H1 (cell line): ENCODE data around the gene ZNF592. TPM values are rescaled to one million over a fixed set of nuclear protein-coding genes. Genes with fewer than 3 reads are reported as not detected.

Experiments
- CTCF ChIA-PET: fragments of 300-600 bp; sonication (Branson Sonifier 250); formaldehyde crosslinking; loops from one replicate; lab custom pipeline; 2021; ENCODE audit not compliant: partially characterized antibody; lab: Charles Lee
- POLR2A ChIA-PET: fragments of 300-600 bp; sonication (Branson Sonifier 250); formaldehyde crosslinking; loops from one replicate; lab custom pipeline; 2021; ENCODE audit warnings: inconsistent platforms; ENCODE audit not compliant: partially characterized antibody; lab: Charles Lee
- DNase-seq, 2 experiments: peaks; one replicate each; pipeline versions ENCODE4 v3.0.0 to v3.0.0-alpha.2; 2010 to 2022; ENCODE audit warnings: low spot score in 2 of 2, low read depth in 1 of 2, mixed read lengths in 1 of 2
- FAIRE-seq: peaks from 2 replicates; lab custom pipeline; 2011; peaks lifted over from hg19 to GRCh38; lab: Jason Lieb, UNC
- H2AFZ ChIP-seq: 2 replicates; pipeline ENCODE4 v1.8.1; 2012; ENCODE audit warnings: low read length, inconsistent platforms
- H2AK5ac ChIP-seq: 2 replicates; pipeline ENCODE4 v1.6.1; 2013; ENCODE audit warnings: low read depth, low read length
- H2BK120ac ChIP-seq: replicated peaks from 2 replicates; pipeline ENCODE3; 2013; ENCODE audit warnings: low read depth, low read length, inconsistent platforms
- H2BK12ac ChIP-seq: 2 replicates; pipeline ENCODE4 v1.6.1; 2013; ENCODE audit warnings: low read depth, low read length
- H2BK15ac ChIP-seq: 2 replicates; pipeline ENCODE4 v1.6.1; 2013; ENCODE audit warnings: low read length
- H2BK20ac ChIP-seq: 2 replicates; pipeline ENCODE4 v1.6.1; 2013; ENCODE audit warnings: low read length
- H2BK5ac ChIP-seq: 2 replicates; pipeline ENCODE4 v1.6.1; 2013; ENCODE audit warnings: low read depth, low read length
- H3K14ac ChIP-seq: 2 replicates; pipeline ENCODE4 v1.6.1; 2013; ENCODE audit warnings: inconsistent platforms; ENCODE audit not compliant: insufficient read length
- H3K18ac ChIP-seq: 2 replicates; pipeline ENCODE4 v1.6.1; 2013; ENCODE audit warnings: low read length; ENCODE audit errors: extremely low read depth
- H3K23ac ChIP-seq: 2 replicates; pipeline ENCODE4 v1.6.1; 2013; ENCODE audit warnings: inconsistent platforms; ENCODE audit not compliant: insufficient read length
- H3K23me2 ChIP-seq: 2 replicates; pipeline ENCODE4 v1.6.1; 2013; ENCODE audit warnings: low read depth, low read length
- H3K27ac ChIP-seq: 2 replicates; pipeline ENCODE4 v1.6.1; 2011; ENCODE audit warnings: low read depth, low read length, inconsistent platforms
- H3K27me3 ChIP-seq, 4 experiments: replicated peaks in 1 of 4; 1 replicate in 1 of 4; 2 replicates in 3 of 4; pipeline versions ENCODE4 v1.6.1 to v1.8.1; 2011 to 2013; ENCODE audit warnings: low read length in 3 of 4, mild to moderate bottlenecking in 3 of 4, inconsistent platforms in 2 of 4, mixed read lengths in 2 of 4, moderate library complexity in 1 of 4; ENCODE audit not compliant: control insufficient read depth in 3 of 4, insufficient read depth in 3 of 4; ENCODE audit errors: extremely low read depth in 1 of 4
- H3K36me3 ChIP-seq, 4 experiments: 2 replicates each; pipeline versions ENCODE4 v1.6.1 to v1.8.1; 2011 to 2013; ENCODE audit warnings: mild to moderate bottlenecking in 4 of 4, low read length in 3 of 4, moderate library complexity in 2 of 4, control low read depth in 1 of 4, inconsistent platforms in 1 of 4; ENCODE audit not compliant: insufficient read depth in 4 of 4, control insufficient read depth in 2 of 4
- H3K4ac ChIP-seq: replicated peaks from 2 replicates; pipeline ENCODE3; 2013; ENCODE audit warnings: low read length, low read depth, mixed read lengths, inconsistent platforms; ENCODE audit not compliant: insufficient read length
- H3K4me1 ChIP-seq, 4 experiments: replicated peaks in 1 of 4; 1 replicate in 1 of 4; 2 replicates in 3 of 4; pipeline versions ENCODE4 v1.6.1 to v1.8.1; 2011 to 2013; ENCODE audit warnings: low read length in 3 of 4, inconsistent platforms in 2 of 4, mixed read lengths in 1 of 4; ENCODE audit not compliant: insufficient read depth in 4 of 4, control insufficient read depth in 3 of 4
- H3K4me2 ChIP-seq, 2 experiments: 2 replicates each; pipeline versions ENCODE4 v1.6.1 to v1.8.1; 2011 to 2013; ENCODE audit warnings: low read depth in 2 of 2, low read length in 2 of 2, control low read depth in 1 of 2, inconsistent platforms in 1 of 2, mild to moderate bottlenecking in 1 of 2; ENCODE audit not compliant: insufficient read depth in 1 of 2
- H3K4me3 ChIP-seq, 4 experiments: fragments of 200-600, 300-600 bp in 1 of 4; sonication (generic), shearing (Covaris generic), sonication (Bioruptor Twin) in 1 of 4; 2 replicates each; pipeline versions ENCODE4 v1.5.1 to v1.8.1; 2011 to 2016; ENCODE audit warnings: low read length in 4 of 4, low read depth in 3 of 4, control low read depth in 2 of 4, inconsistent platforms in 2 of 4, mild to moderate bottlenecking in 2 of 4, mixed read lengths in 1 of 4, moderate library complexity in 1 of 4; ENCODE audit not compliant: insufficient read depth in 2 of 4; ENCODE audit errors: extremely low read depth in 1 of 4
- H3K56ac ChIP-seq: replicated peaks from 2 replicates; pipeline ENCODE3; 2013; ENCODE audit warnings: low read depth, mild to moderate bottlenecking, mixed read lengths, low read length, inconsistent platforms; ENCODE audit not compliant: insufficient read length
- H3K79me1 ChIP-seq: 2 replicates; pipeline ENCODE4 v1.6.1; 2013; ENCODE audit warnings: low read depth, low read length, control low read depth
- H3K79me2 ChIP-seq, 2 experiments: 2 replicates each; pipeline versions ENCODE4 v1.6.1 to v1.8.1; 2012 to 2013; ENCODE audit warnings: low read length in 2 of 2, mild to moderate bottlenecking in 2 of 2, inconsistent platforms in 1 of 2; ENCODE audit not compliant: insufficient read depth in 2 of 2, control insufficient read depth in 1 of 2
- H3K9ac ChIP-seq, 4 experiments: replicated peaks in 1 of 4; 1 replicate in 1 of 4; 2 replicates in 3 of 4; pipeline versions ENCODE4 v1.6.1 to v1.8.1; 2011 to 2013; ENCODE audit warnings: low read depth in 3 of 4, low read length in 3 of 4, control low read depth in 2 of 4, mild to moderate bottlenecking in 2 of 4, moderate library complexity in 2 of 4, inconsistent platforms in 1 of 4; ENCODE audit errors: extremely low read depth in 1 of 4
- H3K9me3 ChIP-seq, 2 experiments: 2 replicates each; pipeline versions ENCODE4 v1.6.1 to v1.8.1; 2012 to 2013; ENCODE audit warnings: mild to moderate bottlenecking in 2 of 2, moderate library complexity in 2 of 2, control low read depth in 1 of 2, inconsistent platforms in 1 of 2, low read depth in 1 of 2, low read length in 1 of 2, mixed read lengths in 1 of 2; ENCODE audit not compliant: insufficient read depth in 2 of 2
- H4K20me1 ChIP-seq, 2 experiments: replicated peaks in 1 of 2; 2 replicates each; pipeline versions ENCODE3 to v1.8.1; 2011 to 2013; ENCODE audit warnings: inconsistent platforms in 2 of 2, low read length in 2 of 2, mild to moderate bottlenecking in 1 of 2; ENCODE audit not compliant: insufficient read depth in 2 of 2, control insufficient read depth in 1 of 2
- H4K5ac ChIP-seq: 2 replicates; pipeline ENCODE4 v1.6.1; 2013; ENCODE audit warnings: low read length, low read depth, mixed read lengths, inconsistent platforms; ENCODE audit not compliant: insufficient read length
- H4K8ac ChIP-seq: 2 replicates; pipeline ENCODE4 v1.8.0; 2013; ENCODE audit warnings: mild to moderate bottlenecking, moderate library complexity, low read length, inconsistent platforms; ENCODE audit not compliant: insufficient read depth; ENCODE audit errors: extremely low read depth
- H4K91ac ChIP-seq: replicated peaks from 2 replicates; pipeline ENCODE3; 2013; ENCODE audit warnings: low read length, mixed read lengths, inconsistent platforms; ENCODE audit not compliant: insufficient read length
- BACH1 ChIP-seq: IDR thresholded peaks from 2 replicates; pipeline ENCODE4 v1.6.1; 2012; ENCODE audit warnings: low read length, improper control_type of control experiment
- CHD2 ChIP-seq: IDR thresholded peaks from 2 replicates; pipeline ENCODE4 v1.6.1; 2012; ENCODE audit warnings: low read length, improper control_type of control experiment
- GTF2F1 ChIP-seq: IDR thresholded peaks from 2 replicates; pipeline ENCODE4 v1.6.1; 2012; ENCODE audit warnings: low read depth, low read length, improper control_type of control experiment, borderline replicate concordance
- HDAC6 ChIP-seq: IDR thresholded peaks from one replicate; pipeline ENCODE4 v1.7.1; 2012; ENCODE audit warnings: low read depth, mild to moderate bottlenecking, inconsistent platforms, low read length, moderate library complexity
- KDM4A ChIP-seq: IDR thresholded peaks from one replicate; pipeline ENCODE4 v1.7.1; 2012; ENCODE audit warnings: low read depth, mild to moderate bottlenecking, moderate library complexity, low read length, inconsistent platforms; ENCODE audit not compliant: severe bottlenecking
- NANOG ChIP-seq: IDR thresholded peaks from 2 replicates; pipeline ENCODE4 v1.6.1; 2011; ENCODE audit warnings: low read length, low read depth, mild to moderate bottlenecking, inconsistent platforms; ENCODE audit not compliant: insufficient read depth, poor library complexity, severe bottlenecking
- POLR2A ChIP-seq, 2 experiments: IDR thresholded peaks; 1 replicate in 1 of 2; 2 replicates in 1 of 2; pipeline ENCODE4 v1.6.1; 2011; ENCODE audit warnings: low read depth in 2 of 2, low read length in 2 of 2, mild to moderate bottlenecking in 2 of 2; ENCODE audit errors: control extremely low read depth in 1 of 2
- RNF2 ChIP-seq: fragments of 200-900, 300-1000 bp; sonication (generic); IDR thresholded peaks from 2 replicates; pipeline ENCODE4 v1.7.1; 2016; ENCODE audit warnings: borderline replicate concordance, low read depth, mild to moderate bottlenecking, antibody characterized with exemption, low read length; ENCODE audit not compliant: poor library complexity, severe bottlenecking; ENCODE audit errors: missing control alignments
- SIN3A ChIP-seq, 2 experiments: IDR thresholded peaks in 1 of 2; conservative IDR thresholded peaks in 1 of 2; 2 replicates each; pipeline ENCODE4 v1.6.1; 2011 to 2012; ENCODE audit warnings: low read length in 2 of 2, improper control_type of control experiment in 1 of 2, low read depth in 1 of 2, mild to moderate bottlenecking in 1 of 2
- TEAD4 ChIP-seq: IDR thresholded peaks from 2 replicates; pipeline ENCODE4 v1.6.1; 2012; ENCODE audit warnings: low read depth, low read length, inconsistent platforms, mixed read lengths
- WGBS, 2 experiments: shearing (Covaris generic) in 1 of 2; methylation state at CpG; one replicate each; pipeline versions ENCODE4 v1.1.6 to v1.1.7; 2013 to 2015; ENCODE audit warnings: low lambda C conversion rate in 2 of 2, mixed read lengths in 2 of 2, inconsistent platforms in 1 of 2, low coverage in 1 of 2, missing lambda C conversion rate in 1 of 2; ENCODE audit not compliant: insufficient replicate concordance in 2 of 2, insufficient coverage in 1 of 2, insufficient read length in 1 of 2; ENCODE audit errors: extremely low coverage in 1 of 2, missing lambda C conversion rate in 1 of 2; 5-methylcytosine and 5-hydroxymethylcytosine counted together
- polyA plus RNA-seq, 7 experiments: library from polyadenylated mRNA; depleted of rRNA in 3 of 7; stranded (reverse) in 5 of 7; unstranded in 2 of 7; fragments of >200 nt in 5 of 7; fragments of 200-250 nt in 2 of 7; gene quantifications; 1 replicate in 5 of 7; 2 replicates in 1 of 7; 4 replicates in 1 of 7; pipeline versions ENCODE4 v1.2.1 to v1.2.3, GENCODE V29; 2011 to 2013; ENCODE audit warnings: missing spikeins in 2 of 7, mixed read lengths in 2 of 7
- total RNA-seq: library from RNA; stranded (reverse); fragmentation: NEBNext Ultra II Directional; extraction: Animal tissue kit (Norgen Biotek cat#: 25700); gene quantifications from 2 replicates; pipeline ENCODE4 v1.2.1, GENCODE V29; 2021
- TF ChIP-seq, protein P1 (sequence below): IDR thresholded peaks from 2 replicates; pipeline ENCODE4 v1.6.1; 2012; ENCODE audit warnings: low read length, inconsistent platforms

The ZNF592 gene
- total and polyA plus RNA-seq, 2 of the 8 experiments (the other 6 are each of a cell fraction or from before 2014, with no cell fraction given): 14.2 to 33.0 TPM

DNA sequence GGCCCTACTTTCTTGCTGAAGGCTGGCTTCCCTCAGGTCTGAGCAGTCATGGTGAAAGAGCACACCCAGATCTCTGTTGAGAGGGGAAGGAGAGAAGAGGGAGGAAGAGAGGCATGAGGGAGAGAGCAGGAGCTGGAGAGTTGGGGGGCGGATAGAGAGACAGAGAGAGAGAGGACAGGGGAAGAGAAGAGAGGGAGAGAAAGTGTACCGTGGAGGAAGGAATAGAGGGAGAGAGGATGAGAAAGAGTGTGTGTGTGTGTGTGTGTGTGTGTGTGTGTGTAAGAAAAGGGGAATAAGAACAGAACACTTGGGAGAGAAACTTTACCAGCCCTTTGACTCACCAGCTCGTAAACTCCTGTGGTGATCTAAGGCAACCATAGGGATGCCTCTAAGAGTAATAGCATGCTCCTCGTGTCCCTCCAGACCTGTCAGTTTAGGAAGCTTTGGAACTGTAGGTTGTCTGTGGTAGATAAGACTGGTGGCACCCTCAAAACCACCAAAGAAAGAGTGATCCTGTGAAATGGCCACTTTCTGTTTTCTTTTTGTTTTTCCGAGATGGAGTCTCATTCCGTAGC, 18.2 kb downstream of the ZNF592 start:
- peaks cover 0 to 5% of the 10 kb centered on the region in 2 experiments for H4K20me1 ChIP-seq
- H2BK5ac ChIP-seq: no peak overlapping the region
- H3K4me1 ChIP-seq: no peaks in the 10 kb centered on the region
- no peak overlapping the region for H3K14ac ChIP-seq
- DNase-seq (no peak), FAIRE-seq (no peak)
- H4K5ac ChIP-seq: no peak overlapping the region
- H3K56ac ChIP-seq: no peak overlapping the region
- H3K18ac ChIP-seq: no peak overlapping the region
- POLR2A ChIA-PET: interaction anchor here (0.6 to 1.4 kb wide), 4 partner anchors 9 to 108 kb away, joined by 3 to 5 read pairs (median 4); no protein-coding TSS in a partner anchor
- no peak overlapping the region for H2BK120ac ChIP-seq
- no peak overlapping the region for H4K8ac ChIP-seq
- no peak overlapping the region for H2AFZ ChIP-seq
- no peak overlapping the region for H3K4ac ChIP-seq
- no peak overlapping the region for H2BK15ac ChIP-seq
- H3K27ac ChIP-seq: no peak overlapping the region
- WGBS, 2 experiments: 90% methylated on average over 6 of the region's 6 CpGs; no CpG with 5 or more reads in 1 of the 2 experiments
- H3K9ac ChIP-seq: no peak overlapping the region
- H3K4me3 ChIP-seq: no peak overlapping the region
- no peak overlapping the region for H3K4me2 ChIP-seq
- H3K23ac ChIP-seq: no peak overlapping the region
- no peaks in the 10 kb centered on the region for H3K9me3 ChIP-seq
- no peak overlapping the region for H4K91ac ChIP-seq
- H3K27me3 ChIP-seq: no peaks in the 10 kb centered on the region
- no peak overlapping the region for H2BK20ac ChIP-seq
- CTCF ChIA-PET: interaction anchor here (0.7 to 1.7 kb wide), 5 partner anchors 16 to 162 kb away, joined by 3 to 7 read pairs (median 3); no protein-coding TSS in a partner anchor
- no peak overlapping the region for H2BK12ac ChIP-seq
- no peaks in the 10 kb centered on the region; the same call in 1 of the 2 replicates for H3K23me2 ChIP-seq
- H3K79me2 ChIP-seq: peaks cover 0 to 41% of the 10 kb centered on the region in 2 experiments; a peak in 2 of 4 replicates
- peaks cover 0 to 6% (median 0%) of the 10 kb centered on the region in 4 experiments; a peak in 2 of 8 replicates for H3K36me3 ChIP-seq
- no peak overlapping the region for H2AK5ac ChIP-seq
- H3K79me1 ChIP-seq: peaks cover 8% of the 10 kb centered on the region
- TF ChIP-seq CHD2 (no peak), SIN3A (conservative IDR thresholded peaks at IDR 0.05 in 1 of 2, IDR thresholded peaks at IDR 0.05 in 1 of 2; ENCODE audit: low read depth in 1 of 2, low read length in 2 of 2) (no peak), GTF2F1 (no peak), TEAD4 (no peak), BACH1 (no peak), KDM4A (no peak), POLR2A (IDR thresholded peaks at IDR 0.05; ENCODE audit: control extremely low read depth in 1 of 2, low read depth in 2 of 2, low read length in 2 of 2) (no peak), RNF2 (no peak), NANOG (no peak), HDAC6 (no peak)
- TF ChIP-seq, protein P1, sequence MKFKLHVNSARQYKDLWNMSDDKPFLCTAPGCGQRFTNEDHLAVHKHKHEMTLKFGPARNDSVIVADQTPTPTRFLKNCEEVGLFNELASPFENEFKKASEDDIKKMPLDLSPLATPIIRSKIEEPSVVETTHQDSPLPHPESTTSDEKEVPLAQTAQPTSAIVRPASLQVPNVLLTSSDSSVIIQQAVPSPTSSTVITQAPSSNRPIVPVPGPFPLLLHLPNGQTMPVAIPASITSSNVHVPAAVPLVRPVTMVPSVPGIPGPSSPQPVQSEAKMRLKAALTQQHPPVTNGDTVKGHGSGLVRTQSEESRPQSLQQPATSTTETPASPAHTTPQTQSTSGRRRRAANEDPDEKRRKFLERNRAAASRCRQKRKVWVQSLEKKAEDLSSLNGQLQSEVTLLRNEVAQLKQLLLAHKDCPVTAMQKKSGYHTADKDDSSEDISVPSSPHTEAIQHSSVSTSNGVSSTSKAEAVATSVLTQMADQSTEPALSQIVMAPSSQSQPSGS: no peak
